ENCODE measurements around the gene ASL. TPM values are rescaled to one million over a fixed set of nuclear protein-coding genes. Genes with fewer than 3 reads are reported as not detected.
A peak's percentile ranks its signal among the peaks of the same experiment; 100 is the strongest.
"Not testable (repeated sequence)": the region's sequence is repeated elsewhere in the genome, so short reads cannot be mapped to it uniquely, and the experiment has no call there.

ASL gene
- total and polyA plus RNA-seq, 12 donors = 12.0 to 32.1 (median 25.3) TPM

DNA sequence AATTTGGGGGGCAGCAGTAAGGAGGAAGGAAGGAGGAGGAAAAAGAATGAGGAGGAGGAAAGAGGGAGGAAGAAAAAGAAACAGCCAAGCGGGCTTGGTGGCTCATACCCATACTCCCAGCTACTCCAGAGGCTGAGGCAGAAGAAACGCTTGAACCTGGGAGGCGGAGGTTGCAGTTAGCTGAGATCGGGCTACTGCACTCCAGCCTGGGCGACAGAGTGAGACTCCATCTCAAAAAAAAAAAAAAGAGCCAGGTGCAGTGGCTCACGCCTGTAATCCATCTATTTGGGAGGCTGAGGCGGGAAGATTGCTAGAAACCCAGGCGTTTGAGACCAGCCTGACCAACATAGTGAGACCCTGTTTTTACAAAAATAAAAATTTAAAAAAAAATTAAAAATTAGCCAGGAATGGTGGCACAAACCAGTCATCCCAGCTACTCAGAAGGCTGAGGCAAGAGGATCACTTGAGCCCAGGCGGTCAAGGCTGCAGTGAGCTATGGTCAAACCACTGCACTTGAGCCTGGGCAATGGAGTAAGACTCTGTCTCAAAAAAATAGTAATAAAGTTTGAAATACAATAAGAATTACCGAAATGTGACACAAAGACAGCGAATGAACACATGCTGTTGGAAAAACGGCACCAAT, 24.9 kb downstream of the ASL start:
- intact Hi-C loops (cut with DNase I) = no loop called here
- H3K36me3 ChIP-seq (replicated peaks in 1 of 2) = no peaks in the 10 kb centered on the region
- no peak for TF ChIP-seq POLR2A (IDR thresholded peaks at IDR 0.05)
- TF ChIP-seq, protein P1, sequence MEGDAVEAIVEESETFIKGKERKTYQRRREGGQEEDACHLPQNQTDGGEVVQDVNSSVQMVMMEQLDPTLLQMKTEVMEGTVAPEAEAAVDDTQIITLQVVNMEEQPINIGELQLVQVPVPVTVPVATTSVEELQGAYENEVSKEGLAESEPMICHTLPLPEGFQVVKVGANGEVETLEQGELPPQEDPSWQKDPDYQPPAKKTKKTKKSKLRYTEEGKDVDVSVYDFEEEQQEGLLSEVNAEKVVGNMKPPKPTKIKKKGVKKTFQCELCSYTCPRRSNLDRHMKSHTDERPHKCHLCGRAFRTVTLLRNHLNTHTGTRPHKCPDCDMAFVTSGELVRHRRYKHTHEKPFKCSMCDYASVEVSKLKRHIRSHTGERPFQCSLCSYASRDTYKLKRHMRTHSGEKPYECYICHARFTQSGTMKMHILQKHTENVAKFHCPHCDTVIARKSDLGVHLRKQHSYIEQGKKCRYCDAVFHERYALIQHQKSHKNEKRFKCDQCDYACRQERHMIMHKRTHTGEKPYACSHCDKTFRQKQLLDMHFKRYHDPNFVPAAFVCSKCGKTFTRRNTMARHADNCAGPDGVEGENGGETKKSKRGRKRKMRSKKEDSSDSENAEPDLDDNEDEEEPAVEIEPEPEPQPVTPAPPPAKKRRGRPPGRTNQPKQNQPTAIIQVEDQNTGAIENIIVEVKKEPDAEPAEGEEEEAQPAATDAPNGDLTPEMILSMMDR (IDR thresholded peaks at IDR 0.05) = no peak
- peak overlapping the region in 3 of 5 donors; percentile 75 to 84 (median 80) for H3K27ac ChIP-seq
- no peaks in the 10 kb centered on the region for H3K27me3 ChIP-seq
- no peak for DNase-seq
- WGBS, 4 donors = 52 to 57% (median 55%) methylated on average over 12 of the region's 12 CpGs
- H3K4me3 ChIP-seq = peak overlapping the region in 2 of 4 donors; percentile 9 to 42
- peaks cover 0 to 5% of the 10 kb centered on the region in 2 donors for H3K4me1 ChIP-seq (replicated peaks in 1 of 2)
- no peaks in the 10 kb centered on the region for H3K9me3 ChIP-seq (replicated peaks in 1 of 3)

DNA sequence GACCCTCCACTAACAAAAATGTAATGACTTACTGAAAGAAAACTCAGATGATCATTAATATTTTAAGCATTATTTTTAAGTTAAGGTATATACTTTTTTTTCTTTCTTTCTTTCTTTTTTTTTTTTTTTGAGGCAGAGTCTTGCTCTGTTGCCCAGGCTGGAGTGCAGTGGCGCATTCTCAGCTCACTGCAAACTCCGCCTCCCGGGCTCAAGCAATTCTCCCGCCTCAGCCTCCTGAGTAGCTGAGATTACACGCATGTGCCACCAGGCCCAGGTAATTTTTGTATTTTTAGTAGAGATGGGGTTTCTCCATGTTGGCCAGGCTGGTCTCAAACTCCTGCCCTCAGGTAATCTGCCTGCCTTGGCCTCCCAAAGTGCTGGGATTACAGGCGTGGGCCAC, 26.5 kb downstream of the ASL start:
- H3K36me3 ChIP-seq (replicated peaks in 1 of 2); H3K9me3 ChIP-seq (replicated peaks in 1 of 3); intact Hi-C loops (cut with DNase I); H3K4me3 ChIP-seq; H3K27me3 ChIP-seq; H3K4me1 ChIP-seq (replicated peaks in 1 of 2); H3K27ac ChIP-seq; DNase-seq: not testable (repeated sequence)
- WGBS, 4 donors = 89 to 96% (median 96%) methylated on average over 6 of the region's 6 CpGs

DNA sequence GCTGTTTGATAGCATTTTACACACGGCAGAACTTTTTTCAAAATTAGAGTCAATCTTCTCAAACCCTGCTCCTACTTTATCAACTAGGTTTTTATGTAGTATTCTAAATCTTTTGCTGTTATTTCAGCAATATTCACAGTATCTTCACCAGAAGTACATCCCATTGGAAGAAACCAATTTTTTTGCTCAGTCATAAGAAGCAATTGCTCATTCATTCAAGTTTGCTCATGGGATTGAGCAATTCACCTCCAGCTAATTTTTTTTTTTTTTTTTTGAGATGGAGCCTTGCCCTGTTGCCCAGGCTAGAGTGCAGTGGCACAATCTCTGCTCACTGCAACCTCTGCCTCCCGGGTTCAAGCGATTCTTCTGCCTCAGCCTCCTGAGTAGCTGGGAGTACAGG, 28.4 kb downstream of the ASL start:
- WGBS, 4 donors = 77 to 92% (median 83%) methylated on average over 3 of the region's 3 CpGs
- H3K27ac ChIP-seq; intact Hi-C loops (cut with DNase I); H3K36me3 ChIP-seq (replicated peaks in 1 of 2); H3K27me3 ChIP-seq; H3K9me3 ChIP-seq (replicated peaks in 1 of 3); H3K4me3 ChIP-seq; DNase-seq; H3K4me1 ChIP-seq (replicated peaks in 1 of 2): not testable (repeated sequence)

DNA sequence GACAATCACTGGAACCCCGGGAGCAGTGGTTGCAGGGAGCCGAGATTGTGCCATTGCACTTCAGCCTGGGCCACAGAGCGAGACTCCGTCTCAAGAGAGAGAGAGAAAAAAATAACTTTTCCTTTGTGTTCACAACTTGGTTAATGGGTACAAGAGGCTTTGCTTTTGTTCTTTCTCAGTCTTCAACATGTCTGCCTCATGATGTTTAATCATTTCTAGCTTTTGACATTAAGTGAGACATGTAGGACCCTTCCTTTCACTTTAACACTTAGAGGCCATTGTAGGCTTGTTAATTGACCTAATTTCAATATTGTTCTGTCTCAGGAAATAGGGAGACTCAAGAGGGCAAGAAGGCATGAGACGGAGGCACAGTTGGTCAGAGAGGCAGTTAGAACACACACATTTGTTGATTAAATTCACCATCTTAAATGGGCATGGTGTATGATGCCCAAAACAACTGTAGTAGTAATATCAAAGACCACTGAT, 29.7 kb downstream of the ASL start:
- no peaks in the 10 kb centered on the region for H3K4me1 ChIP-seq (replicated peaks in 1 of 2)
- TF ChIP-seq, protein P1 (IDR thresholded peaks at IDR 0.05) = no peak
- TF ChIP-seq POLR2A (IDR thresholded peaks at IDR 0.05) = no peak
- H3K27ac ChIP-seq = no peak overlapping the region
- no peaks in the 10 kb centered on the region for H3K9me3 ChIP-seq (replicated peaks in 1 of 3)
- WGBS, 4 donors = 96 to 97% (median 97%) methylated on average over 5 of the region's 5 CpGs
- DNase-seq = no peak
- intact Hi-C loops (cut with DNase I) = no loop called here
- no peaks in the 10 kb centered on the region for H3K36me3 ChIP-seq (replicated peaks in 1 of 2)
- no peak overlapping the region for H3K4me3 ChIP-seq
- H3K27me3 ChIP-seq = no peaks in the 10 kb centered on the region

DNA sequence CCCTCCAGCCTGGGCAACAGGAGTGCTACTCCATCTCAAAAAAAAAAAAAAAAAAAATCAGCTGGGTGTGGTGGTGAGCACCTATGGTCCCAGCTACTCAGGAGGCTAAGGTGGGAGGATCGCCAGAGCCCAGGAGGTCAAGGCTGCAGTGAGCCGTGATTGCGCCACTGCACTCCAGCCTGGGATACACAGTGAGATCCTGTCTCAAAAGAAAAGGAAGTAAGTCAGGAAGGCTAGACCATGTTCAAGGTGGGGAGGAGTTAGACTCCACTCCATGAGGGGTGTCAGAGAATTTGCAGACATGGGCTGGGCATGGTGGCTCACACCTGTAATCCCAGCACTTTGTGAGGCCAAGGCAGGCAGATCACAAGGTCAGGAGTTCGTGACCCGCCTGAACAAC, 32.8 kb downstream of the ASL start:
- H3K27me3 ChIP-seq; H3K27ac ChIP-seq; DNase-seq; H3K36me3 ChIP-seq (replicated peaks in 1 of 2); intact Hi-C loops (cut with DNase I); H3K9me3 ChIP-seq (replicated peaks in 1 of 3); H3K4me3 ChIP-seq; H3K4me1 ChIP-seq (replicated peaks in 1 of 2): not testable (repeated sequence)
- WGBS, 4 donors = 69 to 80% (median 75%) methylated on average over 5 of the region's 5 CpGs

DNA sequence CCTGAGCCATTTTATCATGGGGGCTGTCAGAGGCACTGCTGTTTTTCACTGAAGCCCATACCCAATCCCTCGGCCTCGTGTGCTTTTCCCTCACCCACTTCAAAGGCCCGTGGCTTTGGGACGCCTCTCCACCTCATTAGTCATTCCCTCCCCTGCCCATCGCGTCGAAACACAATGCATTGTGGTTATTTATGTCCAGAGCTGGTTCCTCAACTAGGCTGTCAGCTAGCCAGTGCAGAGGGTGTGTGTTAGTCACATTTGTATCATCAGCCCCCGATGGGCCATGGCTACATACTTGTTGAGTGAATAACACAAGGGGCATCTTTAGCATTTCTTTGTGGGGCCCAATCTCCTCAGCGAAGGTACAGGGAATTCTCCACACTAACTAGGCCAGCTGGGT, 35.2 kb downstream of the ASL start:
- 56 to 74% (median 66%) methylated on average over 9 of the region's 9 CpGs for WGBS, 4 donors
- no peak overlapping the region for H3K27ac ChIP-seq
- H3K9me3 ChIP-seq (replicated peaks in 1 of 3) = no peaks in the 10 kb centered on the region
- intact Hi-C loops (cut with DNase I) = no loop called here
- H3K4me3 ChIP-seq = no peak overlapping the region
- H3K4me1 ChIP-seq (replicated peaks in 1 of 2) = peaks cover 5 to 14% of the 10 kb centered on the region in 2 donors
- H3K27me3 ChIP-seq = no peaks in the 10 kb centered on the region
- TF ChIP-seq, protein P1 (IDR thresholded peaks at IDR 0.05) = no peak
- TF ChIP-seq POLR2A (IDR thresholded peaks at IDR 0.05) = no peak
- H3K36me3 ChIP-seq (replicated peaks in 1 of 2) = no peaks in the 10 kb centered on the region
- DNase-seq = no peak

Data from adrenal gland (tissue), 12 donors.